GM21529 (cell line): ENCODE results near the gene PM20D1.

Experiments used
- ATAC-seq: cut with Tn5 transposase; IDR thresholded peaks from one replicate; pipeline ENCODE4 v1.9.1; 2021; ENCODE audit not compliant: unreplicated experiment

The PM20D1 gene

DNA sequence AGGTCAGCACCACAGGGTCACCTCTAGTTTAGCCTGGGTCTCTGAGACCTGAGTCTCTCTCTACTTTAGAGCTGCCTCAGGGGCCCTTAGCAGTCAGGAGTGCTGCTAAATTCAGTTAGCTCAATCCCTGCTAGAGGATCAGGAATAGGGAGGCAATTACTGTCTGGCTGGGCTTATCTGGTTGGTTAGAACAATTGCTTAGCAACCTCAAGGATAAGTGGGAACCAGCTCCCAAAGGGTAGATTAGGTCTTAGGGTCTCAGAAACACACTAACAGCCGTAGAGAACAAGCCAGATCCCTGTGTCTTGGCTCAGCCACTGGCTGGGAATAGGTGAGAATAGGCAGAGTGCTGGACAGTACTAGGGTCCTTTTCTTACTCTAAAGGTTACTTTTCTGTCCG lies 7.7 kb downstream of the PM20D1 start:
- no peak for ATAC-seq

- no peak for ATAC-seq
Measured at GRCh38 chr1:205840146-205840923, 9.6 kb downstream of the PM20D1 start.

DNA sequence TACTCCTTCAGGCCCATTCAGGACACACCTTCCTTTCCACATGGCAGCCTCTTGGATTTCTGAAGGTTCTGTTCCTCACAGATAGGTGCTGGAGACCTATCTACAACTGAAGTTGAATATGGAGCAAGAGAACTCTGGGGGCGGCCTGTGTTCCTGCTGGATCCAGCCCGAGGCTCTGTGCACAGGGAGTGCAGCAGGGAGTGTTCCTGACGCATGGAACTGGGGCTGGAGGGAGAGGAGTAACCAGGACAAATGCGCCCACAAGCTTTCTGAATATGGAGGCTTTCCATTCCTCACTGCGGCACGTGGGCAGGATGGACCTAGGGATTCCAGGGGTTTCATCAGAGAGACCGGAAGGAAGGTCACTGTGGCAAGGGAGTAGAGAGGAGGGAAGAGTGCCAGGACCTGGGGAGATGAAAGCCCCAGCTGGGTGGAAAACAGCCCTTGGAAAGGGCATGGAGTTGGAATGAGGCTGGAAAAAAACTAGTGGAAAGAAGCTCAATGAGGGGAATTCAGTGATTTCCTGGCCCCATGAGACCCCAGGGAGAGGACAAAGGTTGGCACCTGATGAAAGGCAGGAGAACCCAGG lies 12.5 kb downstream of the PM20D1 start:
- ATAC-seq = no peak

DNA sequence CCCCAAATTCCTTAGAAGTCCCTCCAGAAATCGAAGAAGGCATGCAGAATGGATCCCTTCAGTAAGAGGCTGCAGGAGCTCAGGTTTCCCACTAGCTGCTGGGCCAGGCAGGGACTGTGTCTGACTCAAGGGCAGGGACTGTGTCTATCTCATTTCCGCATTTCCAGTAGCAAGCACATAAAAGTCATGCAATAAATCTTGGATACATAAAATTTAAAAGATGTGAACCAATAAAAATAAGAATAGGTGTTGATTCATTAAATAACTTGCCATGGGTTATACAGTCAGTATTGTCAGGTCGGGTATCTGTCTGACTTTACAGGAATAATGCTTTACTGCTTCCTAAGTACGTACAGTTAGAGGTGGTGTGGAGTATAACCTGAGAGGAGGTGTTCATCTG lies 15.2 kb downstream of the PM20D1 start:
- no peak for ATAC-seq

DNA sequence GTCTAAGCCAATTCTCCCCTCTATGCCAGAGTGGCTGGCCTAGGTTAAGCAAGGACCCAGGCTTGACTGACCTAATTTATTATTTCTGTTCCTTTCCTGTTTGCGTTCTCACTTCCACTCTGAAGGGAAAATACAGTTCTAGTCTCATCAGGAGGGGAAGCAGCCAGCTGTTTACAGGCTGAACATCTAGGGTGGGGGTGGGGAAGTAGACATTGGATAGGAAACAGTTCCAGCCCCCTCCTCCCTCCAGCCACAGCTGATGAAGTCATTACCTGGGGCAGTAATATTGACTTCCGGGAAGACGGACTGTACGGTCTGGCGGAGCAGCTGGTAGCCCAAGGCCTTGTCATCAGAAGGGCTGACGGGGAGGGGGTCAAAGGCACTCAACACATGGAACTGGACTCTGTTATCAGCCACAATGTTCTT lies 17.6 kb downstream of the PM20D1 start:
- ATAC-seq = no peak

GRCh38 chr1:205827623-205828022 lies 22.3 kb downstream of the PM20D1 start:
- ATAC-seq = no peak

DNA sequence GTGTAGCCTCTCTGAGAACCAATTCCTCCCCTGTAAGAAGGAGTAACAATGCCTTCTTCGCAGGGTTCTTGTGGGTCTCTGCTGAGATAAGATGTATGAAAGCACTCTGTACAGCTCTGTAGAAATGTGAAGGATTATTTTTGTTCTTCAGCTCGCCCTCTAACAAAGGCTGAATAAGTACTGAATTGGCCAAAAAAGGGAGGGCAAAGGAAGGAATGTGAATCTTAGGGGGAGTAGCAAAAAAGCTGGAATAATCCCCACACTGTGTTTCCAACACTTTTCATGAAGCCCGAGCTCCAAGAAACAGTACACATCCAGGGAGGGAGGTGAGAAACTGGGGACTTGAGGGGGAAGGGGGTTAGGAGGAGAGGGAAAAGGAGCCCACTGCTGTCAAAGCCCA lies 22.9 kb downstream of the PM20D1 start:
- no peak for ATAC-seq

DNA sequence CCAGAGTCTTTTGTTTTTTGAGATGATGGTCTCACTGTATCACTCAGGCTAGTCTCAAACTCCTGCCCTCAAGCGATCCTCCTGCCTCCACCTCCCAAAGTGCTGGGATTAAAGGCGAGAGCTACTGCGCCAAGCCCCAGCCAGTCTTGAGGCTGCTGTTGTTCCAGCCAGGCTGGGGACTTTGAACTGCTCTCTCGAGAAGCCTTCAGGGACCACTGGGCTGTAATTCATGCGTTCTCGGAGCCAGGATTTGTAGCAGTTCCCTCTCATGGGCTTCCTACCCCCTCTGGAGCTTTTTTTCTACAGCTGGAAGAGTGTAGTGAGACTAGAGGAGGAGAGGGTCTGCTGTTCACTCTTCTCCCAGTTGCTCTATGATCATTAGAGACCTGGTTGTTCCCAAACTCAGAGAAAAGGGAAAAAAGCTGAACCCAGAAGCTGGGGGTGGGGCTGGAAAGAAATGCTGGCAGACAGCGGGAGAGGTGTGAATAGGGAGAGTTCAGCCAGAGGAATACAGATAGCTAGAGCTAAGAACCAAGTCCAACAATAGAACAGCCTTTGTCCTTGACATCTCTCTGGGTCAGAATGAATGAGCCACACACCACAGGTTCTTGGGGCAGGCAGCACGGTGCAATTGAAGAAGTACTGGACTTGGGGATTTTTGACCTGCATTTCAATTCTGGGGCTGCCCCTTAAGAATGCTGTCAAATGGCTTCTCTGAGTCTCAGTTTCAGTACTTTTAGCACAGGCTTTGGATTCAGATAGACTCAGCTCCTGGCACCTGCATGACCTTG lies 23.7 kb downstream of the PM20D1 start:
- ATAC-seq = peak; percentile 54

DNA sequence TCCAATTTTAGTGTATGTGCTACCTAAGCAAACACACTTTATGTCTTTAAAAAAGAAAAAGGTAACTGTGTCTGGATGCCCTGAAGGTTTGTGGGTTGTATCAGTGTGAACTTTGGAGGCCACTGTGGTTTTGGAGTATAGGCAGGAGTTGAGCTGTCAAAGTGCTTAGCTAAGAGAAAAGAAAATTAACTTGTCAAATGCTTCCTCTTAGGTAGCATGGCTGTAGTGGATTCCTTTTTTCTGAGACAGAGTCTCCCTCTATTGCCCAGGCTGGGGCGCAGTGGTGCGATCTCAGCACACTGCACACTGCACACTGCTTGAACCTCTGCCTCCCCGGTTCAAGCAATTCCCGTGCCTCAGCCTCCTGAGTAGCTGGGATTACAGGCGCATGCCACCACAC lies 25.8 kb downstream of the PM20D1 start:
- ATAC-seq = no peak

- ATAC-seq = peak; percentile 53
Measured at GRCh38 chr1:205823260-205823659, 26.7 kb downstream of the PM20D1 start.

DNA sequence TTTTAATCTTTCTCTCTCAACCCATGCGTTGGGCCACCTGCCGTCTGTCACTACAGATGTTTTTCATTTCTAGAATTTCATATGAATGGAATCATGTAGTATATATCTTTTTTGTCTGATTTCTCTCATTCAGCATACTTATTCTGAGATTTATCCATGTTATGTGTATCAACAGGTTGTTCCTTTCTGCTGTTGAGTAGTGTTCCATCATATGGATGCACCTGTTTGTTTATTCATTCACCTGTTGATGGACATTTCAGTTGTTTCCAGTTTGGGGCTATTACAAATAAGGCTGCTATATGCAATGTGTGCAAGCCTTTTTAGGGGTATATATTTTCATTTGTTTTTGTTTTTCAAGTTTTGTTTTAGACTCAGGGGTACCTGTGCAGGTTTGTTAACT lies 27.5 kb downstream of the PM20D1 start:
- ATAC-seq = no peak

DNA sequence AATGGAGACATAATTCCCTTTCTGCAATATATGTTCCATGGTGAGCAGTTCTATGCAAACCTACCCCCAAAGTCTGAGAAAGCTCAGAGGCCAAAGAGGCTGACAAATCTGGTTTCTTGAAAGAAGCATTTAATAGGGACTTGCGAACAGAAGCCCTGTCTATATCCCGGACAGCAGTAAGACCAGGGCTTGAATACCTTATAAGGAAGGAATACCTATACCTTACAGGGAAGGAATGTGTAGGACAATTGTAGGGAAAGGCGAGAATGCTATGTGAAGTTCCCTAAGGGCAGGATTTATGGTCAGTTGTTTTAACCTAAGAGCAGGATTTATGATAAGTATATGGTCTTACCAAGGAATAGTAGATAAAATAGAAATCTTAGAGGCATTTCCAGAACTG lies 31.9 kb downstream of the PM20D1 start:
- no peak for ATAC-seq

GRCh38 chr1:205817364-205817763 lies 32.6 kb downstream of the PM20D1 start:
- no peak for ATAC-seq

GRCh38 chr1:205813755-205814058 lies 36.2 kb downstream of the PM20D1 start:
- ATAC-seq = no peak

GRCh38 chr1:205812878-205813754 lies 36.8 kb downstream of the PM20D1 start, which contains the start of gene SLC41A1:
SLC41A1 (minus strand) TSS chr1:205813198; CDS start chr1:205810441, 2,757 bp downstream.
- ATAC-seq = peak; percentile 91

DNA sequence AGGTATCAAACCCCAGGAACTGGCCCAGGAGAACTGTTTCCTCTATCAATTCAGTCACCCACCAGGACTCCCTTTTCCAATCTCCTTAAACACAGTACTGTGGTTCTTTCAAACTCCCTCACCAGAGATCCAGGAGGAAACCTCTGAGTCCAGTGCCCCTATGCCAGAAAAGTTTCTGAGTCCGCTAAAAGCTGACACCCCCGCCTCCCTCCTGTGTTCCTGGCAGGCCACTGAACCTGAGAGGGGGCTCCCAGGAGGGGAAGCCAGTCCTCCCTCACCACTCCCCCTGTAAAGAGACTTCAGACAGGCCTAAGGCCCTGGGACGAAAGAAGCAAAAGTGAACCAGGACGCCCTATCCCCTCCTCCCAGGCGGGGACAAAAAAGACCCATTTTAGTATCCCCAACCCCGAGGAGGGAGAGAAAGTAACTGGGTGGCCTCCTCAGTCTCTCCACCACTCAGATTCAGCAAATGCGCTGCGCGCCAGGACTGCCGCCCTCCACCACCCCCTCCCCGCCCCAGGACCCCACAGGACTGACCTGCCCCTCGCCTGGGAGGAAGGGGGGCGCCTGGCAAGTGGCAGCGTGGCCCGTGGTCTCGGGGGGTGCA lies 37.6 kb downstream of the PM20D1 start:
- peak; percentile 15 for ATAC-seq

GRCh38 chr1:205811660-205812059 lies 38.3 kb downstream of the PM20D1 start:
- ATAC-seq = no peak

- no peak for ATAC-seq
Measured at GRCh38 chr1:205810448-205811157, 39.3 kb downstream of the PM20D1 start.

GRCh38 chr1:205809942-205810345 lies 40.0 kb downstream of the PM20D1 start:
- ATAC-seq = no peak

- no peak for ATAC-seq
Measured at GRCh38 chr1:205809469-205809868, 40.5 kb downstream of the PM20D1 start.
